Right lobe of liver (tissue), 4 donors: ENCODE measurements around the gene SCNN1G.

ENCODE experiments used
- POLR2A ChIP-seq: fragments of 450-650 bp; IDR thresholded peaks from one replicate; pipeline ENCODE4 v1.6.1; 2017; ENCODE audit warnings: antibody characterized with exemption, mild to moderate bottlenecking
- TF ChIP-seq, protein P1 (sequence below), 4 donors: fragments of 200-600 bp in 3 of 4; fragments of 450-650 bp in 1 of 4; IDR thresholded peaks; one replicate each; pipeline versions ENCODE4 v1.5.1 to v1.8.0; 2016 to 2022; ENCODE audit warnings: antibody characterized with exemption in 4 of 4, mild to moderate bottlenecking in 2 of 4
- donor health status: DM: no; HTN: no; CAD: no.
- donor health status: DM: no; HTN: no; CAD: no.
- donor health status: DM: no; HTN: yes; CAD: no.

DNA sequence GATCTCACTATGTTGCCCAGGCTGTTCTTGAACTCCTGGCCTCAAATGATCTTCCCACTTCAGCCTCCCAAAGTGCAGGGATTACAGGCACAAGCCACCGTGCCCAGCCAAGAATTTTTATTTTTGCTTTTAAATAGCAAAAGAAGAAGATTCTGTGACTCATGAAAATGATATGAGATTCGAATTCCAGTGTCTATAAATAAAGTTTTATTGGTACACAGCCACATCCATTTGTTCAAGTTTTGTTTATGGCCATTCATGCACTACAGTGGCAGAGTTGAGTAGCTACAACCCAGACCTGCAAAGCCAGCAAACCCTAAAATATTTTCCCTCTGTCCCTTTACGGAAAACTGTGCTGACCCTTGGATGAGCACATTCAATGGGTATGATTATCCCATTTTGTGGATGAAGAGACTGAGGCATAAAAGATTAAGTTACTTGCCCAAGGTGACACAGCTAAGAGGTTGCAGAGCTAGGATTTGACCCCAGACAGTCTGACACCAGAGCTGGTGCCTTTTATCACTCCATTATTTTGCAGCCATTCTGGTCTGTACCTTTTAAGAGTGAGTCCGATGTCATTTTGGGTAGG is 34.2 kb downstream of the SCNN1G start:
- no peak for TF ChIP-seq POLR2A
- TF ChIP-seq, protein P1, sequence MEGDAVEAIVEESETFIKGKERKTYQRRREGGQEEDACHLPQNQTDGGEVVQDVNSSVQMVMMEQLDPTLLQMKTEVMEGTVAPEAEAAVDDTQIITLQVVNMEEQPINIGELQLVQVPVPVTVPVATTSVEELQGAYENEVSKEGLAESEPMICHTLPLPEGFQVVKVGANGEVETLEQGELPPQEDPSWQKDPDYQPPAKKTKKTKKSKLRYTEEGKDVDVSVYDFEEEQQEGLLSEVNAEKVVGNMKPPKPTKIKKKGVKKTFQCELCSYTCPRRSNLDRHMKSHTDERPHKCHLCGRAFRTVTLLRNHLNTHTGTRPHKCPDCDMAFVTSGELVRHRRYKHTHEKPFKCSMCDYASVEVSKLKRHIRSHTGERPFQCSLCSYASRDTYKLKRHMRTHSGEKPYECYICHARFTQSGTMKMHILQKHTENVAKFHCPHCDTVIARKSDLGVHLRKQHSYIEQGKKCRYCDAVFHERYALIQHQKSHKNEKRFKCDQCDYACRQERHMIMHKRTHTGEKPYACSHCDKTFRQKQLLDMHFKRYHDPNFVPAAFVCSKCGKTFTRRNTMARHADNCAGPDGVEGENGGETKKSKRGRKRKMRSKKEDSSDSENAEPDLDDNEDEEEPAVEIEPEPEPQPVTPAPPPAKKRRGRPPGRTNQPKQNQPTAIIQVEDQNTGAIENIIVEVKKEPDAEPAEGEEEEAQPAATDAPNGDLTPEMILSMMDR (IDR thresholded peaks at IDR 0.05): no peak
